Upper lobe of left lung (tissue), 4 donors: ENCODE measurements around the gene PDXP.

ENCODE experiments used
- POLR2A ChIP-seq, 4 donors: fragments of 450-650 bp; IDR thresholded peaks; one replicate each; pipeline ENCODE4 v1.5.1; 2016 to 2017; ENCODE audit warnings: antibody characterized with exemption in 4 of 4, mild to moderate bottlenecking in 2 of 4
- POLR2AphosphoS5 ChIP-seq, 2 donors: sonication (generic); formaldehyde crosslinking; IDR thresholded peaks; one replicate each; pipeline ENCODE4 v1.5.1; 2017; ENCODE audit warnings: antibody characterized with exemption in 2 of 2
- TF ChIP-seq, protein P1 (sequence below), 6 experiments: fragments of 450-650 bp in 4 of 6; fragments of 200-600 bp in 2 of 6; sonication (generic) in 2 of 6; IDR thresholded peaks; one replicate each; pipeline ENCODE4 v1.5.1; 2016 to 2019; ENCODE audit warnings: antibody characterized with exemption in 6 of 6

DNA sequence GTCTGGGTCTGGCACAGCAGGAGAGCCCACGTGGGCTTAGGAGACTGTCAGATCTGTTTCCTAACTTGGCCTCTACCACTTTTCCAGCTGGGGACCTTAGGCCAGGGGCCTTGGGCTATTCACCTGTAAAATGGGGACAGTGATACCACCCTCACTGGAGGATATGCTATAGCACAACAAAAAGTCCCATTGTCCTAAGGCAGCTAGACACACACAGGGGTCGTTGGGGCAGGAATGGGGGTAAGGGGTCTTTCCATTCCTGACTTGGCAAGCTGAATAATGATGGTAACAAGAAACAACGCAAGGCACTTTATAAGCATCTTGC is 21.6 kb upstream of the PDXP start:
- TF ChIP-seq, protein P1, sequence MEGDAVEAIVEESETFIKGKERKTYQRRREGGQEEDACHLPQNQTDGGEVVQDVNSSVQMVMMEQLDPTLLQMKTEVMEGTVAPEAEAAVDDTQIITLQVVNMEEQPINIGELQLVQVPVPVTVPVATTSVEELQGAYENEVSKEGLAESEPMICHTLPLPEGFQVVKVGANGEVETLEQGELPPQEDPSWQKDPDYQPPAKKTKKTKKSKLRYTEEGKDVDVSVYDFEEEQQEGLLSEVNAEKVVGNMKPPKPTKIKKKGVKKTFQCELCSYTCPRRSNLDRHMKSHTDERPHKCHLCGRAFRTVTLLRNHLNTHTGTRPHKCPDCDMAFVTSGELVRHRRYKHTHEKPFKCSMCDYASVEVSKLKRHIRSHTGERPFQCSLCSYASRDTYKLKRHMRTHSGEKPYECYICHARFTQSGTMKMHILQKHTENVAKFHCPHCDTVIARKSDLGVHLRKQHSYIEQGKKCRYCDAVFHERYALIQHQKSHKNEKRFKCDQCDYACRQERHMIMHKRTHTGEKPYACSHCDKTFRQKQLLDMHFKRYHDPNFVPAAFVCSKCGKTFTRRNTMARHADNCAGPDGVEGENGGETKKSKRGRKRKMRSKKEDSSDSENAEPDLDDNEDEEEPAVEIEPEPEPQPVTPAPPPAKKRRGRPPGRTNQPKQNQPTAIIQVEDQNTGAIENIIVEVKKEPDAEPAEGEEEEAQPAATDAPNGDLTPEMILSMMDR (IDR thresholded peaks at IDR 0.05) = no peak
- TF ChIP-seq POLR2A (IDR thresholded peaks at IDR 0.05) (no peak), POLR2AphosphoS5 (IDR thresholded peaks at IDR 0.05) (no peak)
